GM12864 (cell line): ENCODE measurements around the gene LUZP1.

Source experiments
- DNase-seq: peaks from one replicate; pipeline ENCODE4 v3.0.0-alpha.2; 2011; ENCODE audit warnings: low read depth
- H3K4me3 ChIP-seq: 2 replicates; pipeline ENCODE4 v1.5.1; 2011; ENCODE audit warnings: mild to moderate bottlenecking, low read depth, low read length, control low read depth
- CTCF ChIP-seq: IDR thresholded peaks from 2 replicates; pipeline ENCODE4 v1.5.1; 2011; ENCODE audit warnings: low read depth, mild to moderate bottlenecking, moderate library complexity, low read length, control low read depth, inconsistent platforms; ENCODE audit errors: missing control alignments

The LUZP1 gene

GRCh38 chr1:23035823-23036452, 132.7 kb downstream of the LUZP1 start:
- TF ChIP-seq CTCF, result no peak
- no peak overlapping the region for H3K4me3 ChIP-seq
- DNase-seq, result no peak
